Activated naive CD8-positive, alpha-beta T cell (primary cell): ENCODE data around the gene ASB17.

ENCODE experiments used
- H3K27ac Mint-ChIP-seq: one replicate; pipeline ENCODE4 v1.8.0; 2021; ENCODE audit warnings: mixed read lengths
- H3K27me3 Mint-ChIP-seq: one replicate; pipeline ENCODE4 v1.8.0; 2021; ENCODE audit warnings: mixed read lengths
- H3K36me3 Mint-ChIP-seq: one replicate; pipeline ENCODE4 v1.8.0; 2021; ENCODE audit warnings: mixed read lengths
- H3K4me1 Mint-ChIP-seq: one replicate; pipeline ENCODE4 v1.8.0; 2021; ENCODE audit warnings: low read depth, mixed read lengths
- H3K4me3 Mint-ChIP-seq: one replicate; pipeline ENCODE4 v1.8.0; 2021; ENCODE audit warnings: mild to moderate bottlenecking, mixed read lengths
- H3K9me3 Mint-ChIP-seq: one replicate; pipeline ENCODE4 v1.8.0; 2021; ENCODE audit warnings: low read depth, mixed read lengths

The ASB17 gene

DNA sequence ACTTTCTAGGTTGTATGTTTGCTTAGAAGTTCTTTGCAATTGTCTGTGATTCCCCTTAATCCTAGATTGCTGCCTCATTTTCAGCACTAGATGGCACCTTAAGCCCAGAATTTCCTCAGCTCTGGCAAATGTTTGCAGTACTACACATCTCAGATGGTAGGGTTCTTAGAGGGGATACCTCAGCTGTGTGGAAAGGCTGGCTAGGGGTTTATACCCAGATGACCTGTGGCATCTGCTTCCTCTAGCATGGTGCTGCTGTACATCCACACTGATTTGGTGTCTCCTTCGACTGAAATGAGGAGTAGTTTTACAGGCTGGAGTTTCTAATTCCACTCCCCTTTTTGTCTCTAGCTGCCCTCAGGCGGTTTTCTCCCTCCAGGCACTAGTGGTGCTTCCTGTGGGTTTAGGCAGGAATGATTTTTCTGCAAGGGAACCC, 23.5 kb downstream of the ASB17 start:
- Mint-ChIP-seq H3K4me1 (no peaks in the 10 kb centered on the region), H3K9me3 (peaks cover 10% of the 10 kb centered on the region), H3K4me3 (no peak overlapping the region), H3K36me3 (peaks cover 3% of the 10 kb centered on the region), H3K27ac (no peak overlapping the region), H3K27me3 (no peaks in the 10 kb centered on the region)

DNA sequence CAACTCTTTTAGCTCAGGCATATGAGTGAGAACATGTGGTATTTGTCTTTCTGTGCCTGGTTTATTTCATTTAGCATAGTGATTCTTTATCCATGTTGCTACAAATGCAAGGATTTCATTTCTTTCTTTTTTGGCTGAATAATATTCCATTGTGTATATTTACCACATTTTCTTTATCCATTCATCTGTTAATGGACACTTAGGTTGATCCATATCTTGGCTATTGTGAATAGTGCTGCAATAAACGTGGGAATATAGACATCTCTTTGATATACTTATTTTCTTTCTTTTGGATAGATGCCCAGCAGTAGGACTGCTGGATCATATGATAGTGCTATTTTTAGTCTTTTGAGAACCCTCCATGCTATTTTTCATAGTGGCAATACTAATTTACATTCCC, 30.8 kb downstream of the ASB17 start:
- H3K36me3 Mint-ChIP-seq: no peaks in the 10 kb centered on the region
- no peak overlapping the region for H3K4me3 Mint-ChIP-seq
- peaks cover 1% of the 10 kb centered on the region for H3K27me3 Mint-ChIP-seq
- H3K27ac Mint-ChIP-seq: no peak overlapping the region
- H3K9me3 Mint-ChIP-seq: no peaks in the 10 kb centered on the region
- no peaks in the 10 kb centered on the region for H3K4me1 Mint-ChIP-seq

GRCh38 chr1:75884437-75884836, 47.8 kb downstream of the ASB17 start:
- peaks cover 1% of the 10 kb centered on the region for H3K27me3 Mint-ChIP-seq
- no peak overlapping the region for H3K4me3 Mint-ChIP-seq
- no peaks in the 10 kb centered on the region for H3K9me3 Mint-ChIP-seq
- H3K4me1 Mint-ChIP-seq: no peaks in the 10 kb centered on the region
- no peak overlapping the region for H3K27ac Mint-ChIP-seq
- no peaks in the 10 kb centered on the region for H3K36me3 Mint-ChIP-seq

- no peak overlapping the region for H3K4me3 Mint-ChIP-seq
- H3K9me3 Mint-ChIP-seq: no peaks in the 10 kb centered on the region
- H3K36me3 Mint-ChIP-seq: no peaks in the 10 kb centered on the region
- H3K27me3 Mint-ChIP-seq: peaks cover 1% of the 10 kb centered on the region
- H3K27ac Mint-ChIP-seq: no peak overlapping the region
- H3K4me1 Mint-ChIP-seq: no peaks in the 10 kb centered on the region
Measured at GRCh38 chr1:75879985-75880384, 52.2 kb downstream of the ASB17 start.

DNA sequence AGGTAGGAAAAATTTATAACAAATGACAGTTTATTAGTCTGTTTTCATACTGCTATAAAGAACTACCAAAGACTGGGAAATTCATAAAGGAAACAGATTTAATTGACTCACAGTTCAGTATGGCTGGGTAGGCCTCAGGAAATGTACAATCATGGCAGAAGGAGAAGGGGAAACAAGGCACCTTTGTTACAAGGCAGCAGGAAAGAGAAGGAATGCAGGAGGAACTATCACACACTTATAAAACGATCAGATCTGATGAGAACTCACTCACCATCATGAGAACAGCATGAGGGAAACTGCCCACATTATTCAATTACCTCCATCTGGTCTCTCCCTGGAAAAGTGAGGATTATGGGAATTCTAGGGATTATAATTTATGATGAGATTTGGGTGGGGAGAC, 61.3 kb downstream of the ASB17 start:
- no peaks in the 10 kb centered on the region for H3K36me3 Mint-ChIP-seq
- H3K27ac Mint-ChIP-seq: no peak overlapping the region
- no peaks in the 10 kb centered on the region for H3K9me3 Mint-ChIP-seq
- H3K4me1 Mint-ChIP-seq: no peaks in the 10 kb centered on the region
- H3K4me3 Mint-ChIP-seq: no peak overlapping the region
- H3K27me3 Mint-ChIP-seq: peaks cover 3% of the 10 kb centered on the region
